Hepatocyte (in vitro differentiated cells): ENCODE data around the gene SNED1. TPM values are rescaled to one million over a fixed set of nuclear protein-coding genes. Genes with fewer than 3 reads are reported as not detected.

Source experiments
- DNase-seq: peaks from one replicate; pipeline ENCODE4 v3.0.0-alpha.2; 2016; ENCODE audit warnings: low spot score
- H2AFZ ChIP-seq: fragments of 200-600 bp; sonication (generic); 2 replicates; pipeline ENCODE4 v1.6.0; 2016; ENCODE audit warnings: antibody characterized with exemption, mild to moderate bottlenecking
- H3K27ac ChIP-seq: fragments of 200-600 bp; sonication (generic); 2 replicates; pipeline ENCODE4 v1.5.1; 2016; ENCODE audit warnings: mild to moderate bottlenecking
- H3K27me3 ChIP-seq: fragments of 200-600 bp; sonication (generic); 2 replicates; pipeline ENCODE4 v1.6.1; 2016
- H3K36me3 ChIP-seq: fragments of 200-600 bp; sonication (generic); replicated peaks from 2 replicates; pipeline ENCODE4 v1.5.1; 2016; ENCODE audit warnings: low read depth; ENCODE audit not compliant: insufficient read depth
- H3K4me1 ChIP-seq: fragments of 200-600 bp; sonication (generic); 2 replicates; pipeline ENCODE4 v1.5.1; 2016; ENCODE audit warnings: mild to moderate bottlenecking, moderate library complexity; ENCODE audit not compliant: insufficient read depth
- H3K4me2 ChIP-seq: fragments of 200-600 bp; sonication (generic); 2 replicates; pipeline ENCODE4 v1.6.0; 2016
- H3K4me3 ChIP-seq: fragments of 200-600 bp; sonication (generic); 2 replicates; pipeline ENCODE4 v1.5.1; 2016; ENCODE audit warnings: mild to moderate bottlenecking
- H3K79me2 ChIP-seq: fragments of 200-600 bp; sonication (generic); 2 replicates; pipeline ENCODE4 v1.6.0; 2017; ENCODE audit warnings: mild to moderate bottlenecking
- H3K9me2 ChIP-seq: fragments of 200-600 bp; sonication (generic); replicated peaks from 2 replicates; pipeline ENCODE4 v1.6.0; 2017; ENCODE audit warnings: mild to moderate bottlenecking; ENCODE audit not compliant: insufficient read depth
- H3K9me3 ChIP-seq: fragments of 200-600 bp; sonication (generic); 2 replicates; pipeline ENCODE4 v1.5.1; 2016; ENCODE audit warnings: low read depth, mild to moderate bottlenecking
- H4K20me1 ChIP-seq: fragments of 200-600 bp; sonication (generic); 2 replicates; pipeline ENCODE4 v1.6.0; 2016; ENCODE audit warnings: mild to moderate bottlenecking; ENCODE audit not compliant: insufficient read depth, poor library complexity, severe bottlenecking
- EZH2 ChIP-seq: fragments of 200-600 bp; sonication (generic); IDR thresholded peaks from 2 replicates; pipeline ENCODE4 v1.6.1; 2016; ENCODE audit warnings: antibody characterized with exemption, mild to moderate bottlenecking, borderline replicate concordance
- EZH2phosphoT487 ChIP-seq: fragments of 200-600 bp; sonication (generic); IDR thresholded peaks from one replicate; pipeline ENCODE4 v1.6.1; 2018; ENCODE audit warnings: antibody characterized with exemption, mild to moderate bottlenecking, low read depth, moderate library complexity; ENCODE audit not compliant: unreplicated experiment, severe bottlenecking
- WGBS: methylation state at CpG from one replicate; pipeline ENCODE4 v1.1.6; 2016; ENCODE audit warnings: low lambda C conversion rate; ENCODE audit errors: missing lambda C conversion rate; 5-methylcytosine and 5-hydroxymethylcytosine counted together
- polyA plus RNA-seq: library from polyadenylated mRNA; unstranded; fragments of >200 nt; fragmentation: Nextera tagmentation; extraction: Ambion mirVana; gene quantifications from 2 replicates; pipeline ENCODE4 v1.2.1, GENCODE V29; 2016
- total RNA-seq: library from RNA; depleted of rRNA; stranded (reverse); fragments of >200 nt; gene quantifications from 2 replicates; pipeline ENCODE4 v1.2.3, GENCODE V29; 2014
- TF ChIP-seq, protein P1 (sequence below): fragments of 200-600 bp; sonication (generic); IDR thresholded peaks from 2 replicates; pipeline ENCODE4 v1.5.1; 2016; ENCODE audit warnings: antibody characterized with exemption, mild to moderate bottlenecking; ENCODE audit not compliant: poor library complexity

Gene SNED1
- total and polyA plus RNA-seq, 2 experiments from 2014 or later, result 4.6 to 6.5 TPM

DNA sequence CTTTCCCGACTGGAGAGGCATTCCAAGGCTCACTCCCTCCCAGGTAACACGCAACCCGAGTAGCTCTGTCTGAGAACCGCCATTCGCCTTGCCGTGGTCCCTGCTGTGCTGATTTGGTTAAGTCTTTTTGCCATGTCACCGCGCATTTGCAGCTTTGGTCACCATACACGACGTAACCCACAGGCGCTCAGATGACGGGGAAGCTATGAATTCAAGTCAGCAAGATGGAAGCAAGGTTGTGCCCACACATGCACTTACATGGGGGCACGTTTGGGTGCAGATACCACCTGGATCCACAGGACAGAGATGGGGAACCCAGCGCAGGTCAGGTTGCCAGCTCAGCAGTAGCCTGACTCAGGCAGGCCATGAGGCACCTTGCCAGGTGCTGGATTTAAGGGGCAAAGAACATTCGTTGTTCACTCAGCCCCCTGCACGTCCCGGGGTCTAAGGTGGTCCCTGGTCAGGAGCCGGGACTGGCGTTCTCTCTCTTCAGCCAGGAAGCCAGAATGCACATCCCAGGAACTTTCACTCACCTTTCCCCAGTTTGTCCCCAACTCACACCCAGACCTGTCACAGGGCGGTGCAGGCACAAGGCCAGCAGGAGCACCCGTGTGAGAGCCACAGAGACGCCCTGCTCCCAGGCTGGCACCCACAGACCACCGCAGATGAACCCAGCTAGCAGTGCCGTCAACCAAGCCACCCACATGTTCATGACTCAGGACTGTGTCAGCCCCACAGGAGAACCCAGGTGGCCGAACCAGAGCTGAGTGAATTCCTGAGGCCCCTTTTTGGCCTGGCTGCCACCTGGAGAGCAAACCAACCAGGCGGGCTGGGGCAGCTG, 19.9 kb downstream of the SNED1 start:
- Histone ChIP-seq H3K4me2 (no peak overlapping the region), H3K36me3 (no peaks in the 10 kb centered on the region), H3K27me3 (no peaks in the 10 kb centered on the region), H3K4me1 (no peaks in the 10 kb centered on the region), H3K4me3 (no peak overlapping the region), H3K9me3 (no peaks in the 10 kb centered on the region), H3K9me2 (no peaks in the 10 kb centered on the region), H3K27ac (no peak overlapping the region), H2AFZ (no peak overlapping the region), H4K20me1 (no peaks in the 10 kb centered on the region), H3K79me2 (no peaks in the 10 kb centered on the region)
- TF ChIP-seq EZH2phosphoT487 (no peak), EZH2 (no peak)
- TF ChIP-seq, protein P1, sequence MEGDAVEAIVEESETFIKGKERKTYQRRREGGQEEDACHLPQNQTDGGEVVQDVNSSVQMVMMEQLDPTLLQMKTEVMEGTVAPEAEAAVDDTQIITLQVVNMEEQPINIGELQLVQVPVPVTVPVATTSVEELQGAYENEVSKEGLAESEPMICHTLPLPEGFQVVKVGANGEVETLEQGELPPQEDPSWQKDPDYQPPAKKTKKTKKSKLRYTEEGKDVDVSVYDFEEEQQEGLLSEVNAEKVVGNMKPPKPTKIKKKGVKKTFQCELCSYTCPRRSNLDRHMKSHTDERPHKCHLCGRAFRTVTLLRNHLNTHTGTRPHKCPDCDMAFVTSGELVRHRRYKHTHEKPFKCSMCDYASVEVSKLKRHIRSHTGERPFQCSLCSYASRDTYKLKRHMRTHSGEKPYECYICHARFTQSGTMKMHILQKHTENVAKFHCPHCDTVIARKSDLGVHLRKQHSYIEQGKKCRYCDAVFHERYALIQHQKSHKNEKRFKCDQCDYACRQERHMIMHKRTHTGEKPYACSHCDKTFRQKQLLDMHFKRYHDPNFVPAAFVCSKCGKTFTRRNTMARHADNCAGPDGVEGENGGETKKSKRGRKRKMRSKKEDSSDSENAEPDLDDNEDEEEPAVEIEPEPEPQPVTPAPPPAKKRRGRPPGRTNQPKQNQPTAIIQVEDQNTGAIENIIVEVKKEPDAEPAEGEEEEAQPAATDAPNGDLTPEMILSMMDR, result no peak
- WGBS, result 92% methylated on average over 26 of the region's 26 CpGs
- DNase-seq, result no peak

DNA sequence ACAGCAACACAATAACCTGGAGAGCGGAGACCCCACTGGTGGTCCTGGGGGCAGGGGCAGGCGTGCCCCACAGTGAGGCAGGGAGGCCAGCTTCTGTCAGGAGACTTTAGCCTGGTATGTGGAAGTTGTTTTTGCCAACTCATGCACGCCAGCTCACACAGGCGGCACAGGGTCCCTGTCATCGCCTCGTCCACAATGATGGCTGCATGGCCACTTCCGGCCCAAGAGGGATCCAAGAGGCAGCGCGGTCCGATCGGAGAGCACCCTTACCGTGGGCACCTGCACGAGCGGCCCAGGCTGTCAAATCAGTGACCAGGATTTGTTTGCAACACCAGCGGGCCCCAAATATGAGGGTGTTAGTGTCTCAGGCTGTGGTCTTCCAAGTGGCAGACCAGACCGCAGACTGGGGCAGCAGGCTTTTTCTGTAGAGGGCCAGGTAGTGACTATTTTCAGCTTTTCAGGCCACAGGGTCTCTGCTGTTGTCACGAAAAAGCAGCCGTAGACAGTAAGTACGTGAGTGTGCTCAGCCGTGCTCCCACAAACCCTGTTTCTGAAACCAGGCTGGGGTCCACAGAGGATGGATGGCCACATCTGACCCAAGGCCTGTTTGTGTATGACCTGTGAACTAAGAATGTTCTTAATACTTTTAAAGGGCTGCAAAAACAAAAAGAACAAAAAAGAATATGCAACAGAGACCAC, 21.2 kb downstream of the SNED1 start:
- Histone ChIP-seq H3K4me3 (no peak overlapping the region), H3K4me1 (no peaks in the 10 kb centered on the region), H3K79me2 (no peaks in the 10 kb centered on the region), H3K27ac (no peak overlapping the region), H3K36me3 (no peaks in the 10 kb centered on the region), H3K27me3 (no peaks in the 10 kb centered on the region), H3K9me2 (no peaks in the 10 kb centered on the region), H3K4me2 (no peak overlapping the region), H4K20me1 (no peaks in the 10 kb centered on the region), H2AFZ (no peak overlapping the region), H3K9me3 (no peaks in the 10 kb centered on the region)
- 99% methylated on average over 20 of the region's 20 CpGs for WGBS
- TF ChIP-seq, protein P1, result no peak
- no peak for TF ChIP-seq EZH2
- TF ChIP-seq EZH2phosphoT487, result no peak
- DNase-seq, result no peak

GRCh38 chr2:241020201-241020600, 21.8 kb downstream of the SNED1 start:
- DNase-seq, result no peak
- peaks cover 2% of the 10 kb centered on the region for H3K9me3 ChIP-seq
- 94% methylated on average over 10 of the region's 10 CpGs for WGBS
- H3K27ac ChIP-seq, result no peak overlapping the region
- no peak overlapping the region for H2AFZ ChIP-seq
- H3K9me2 ChIP-seq, result no peaks in the 10 kb centered on the region
- TF ChIP-seq EZH2phosphoT487, result no peak
- TF ChIP-seq, protein P1, result no peak
- TF ChIP-seq EZH2, result no peak
- H3K79me2 ChIP-seq, result no peaks in the 10 kb centered on the region
- no peaks in the 10 kb centered on the region for H3K36me3 ChIP-seq
- no peaks in the 10 kb centered on the region for H4K20me1 ChIP-seq
- no peaks in the 10 kb centered on the region for H3K27me3 ChIP-seq
- H3K4me2 ChIP-seq, result no peak overlapping the region
- H3K4me3 ChIP-seq, result no peak overlapping the region
- no peaks in the 10 kb centered on the region for H3K4me1 ChIP-seq
